Measurements from ENCODE around the gene EFCAB6.

The EFCAB6 gene

DNA sequence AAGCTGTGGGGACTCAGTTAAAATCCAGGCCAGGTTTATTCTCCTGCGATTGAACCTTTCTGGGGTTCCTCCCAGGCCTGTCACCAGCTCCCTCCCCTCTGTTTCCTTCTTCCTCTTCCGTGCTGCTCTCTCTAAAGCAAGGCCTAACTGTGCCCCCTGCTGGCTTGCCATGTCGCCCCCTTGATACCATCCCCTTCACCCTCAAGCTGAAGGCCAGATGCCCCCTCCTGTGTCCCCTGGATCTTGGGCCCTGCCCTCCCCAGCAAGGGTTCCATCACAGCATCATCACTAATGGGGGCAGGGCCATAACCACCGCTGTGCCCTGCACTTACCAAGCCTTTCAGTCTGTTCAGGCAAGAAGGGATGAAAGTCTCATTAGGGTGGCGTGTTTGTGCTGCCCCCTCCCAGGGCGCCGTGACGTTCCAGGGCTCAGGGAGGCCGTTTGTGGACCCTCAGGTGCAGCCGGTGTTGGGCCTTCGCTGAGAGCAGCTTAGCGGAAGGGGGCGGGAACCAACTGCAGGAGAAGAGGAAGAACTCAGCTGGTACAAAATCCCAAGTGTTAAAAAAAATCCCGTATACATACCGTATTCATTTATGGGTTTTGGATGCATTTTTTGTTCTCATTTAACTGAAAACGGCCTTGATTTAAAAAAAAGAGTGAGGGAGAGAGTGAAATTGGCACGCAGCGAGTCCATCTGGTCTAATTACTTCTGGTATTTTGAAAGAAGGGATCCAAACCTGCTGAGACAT lies 330.4 kb downstream of the EFCAB6 start:
- H3K27ac Mint-ChIP-seq: peak overlapping the region; percentile 81
- peaks cover 15% of the 10 kb centered on the region for H3K4me1 Mint-ChIP-seq (ENCODE audit: low read depth)
- H3K9me3 Mint-ChIP-seq: no peaks in the 10 kb centered on the region
- H3K4me3 Mint-ChIP-seq: peak overlapping the region; percentile 35
- peak; percentile 33 for DNase-seq
- H3K36me3 Mint-ChIP-seq (ENCODE audit: low read depth): no peaks in the 10 kb centered on the region
- peaks cover under 1% of the 10 kb centered on the region for H3K27me3 Mint-ChIP-seq

DNA sequence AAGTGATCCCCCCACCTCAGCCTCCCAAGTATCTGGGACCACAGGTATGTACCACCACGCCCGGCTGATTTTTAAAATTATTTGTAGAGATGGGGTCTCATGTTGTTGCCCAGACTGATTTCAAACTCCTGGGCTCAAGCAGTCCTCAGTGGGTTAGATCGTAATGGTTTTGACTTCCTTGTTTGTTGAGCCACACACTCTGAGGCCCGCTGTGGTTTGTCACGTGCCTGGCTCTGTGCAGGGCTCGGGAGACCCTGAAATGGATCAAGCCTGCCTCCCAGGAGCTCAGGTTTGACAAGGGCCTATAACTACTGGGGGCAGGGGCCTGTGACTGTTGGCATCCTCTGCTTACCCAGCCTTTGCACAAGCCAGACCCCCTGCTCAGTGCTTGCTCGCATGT lies 332.1 kb downstream of the EFCAB6 start:
- H3K4me3 Mint-ChIP-seq: no peak overlapping the region
- no peak overlapping the region for H3K27ac Mint-ChIP-seq
- H3K27me3 Mint-ChIP-seq: no peaks in the 10 kb centered on the region
- peaks cover 15% of the 10 kb centered on the region for H3K4me1 Mint-ChIP-seq (ENCODE audit: low read depth)
- H3K9me3 Mint-ChIP-seq: no peaks in the 10 kb centered on the region
- no peak for DNase-seq
- H3K36me3 Mint-ChIP-seq (ENCODE audit: low read depth): no peaks in the 10 kb centered on the region

DNA sequence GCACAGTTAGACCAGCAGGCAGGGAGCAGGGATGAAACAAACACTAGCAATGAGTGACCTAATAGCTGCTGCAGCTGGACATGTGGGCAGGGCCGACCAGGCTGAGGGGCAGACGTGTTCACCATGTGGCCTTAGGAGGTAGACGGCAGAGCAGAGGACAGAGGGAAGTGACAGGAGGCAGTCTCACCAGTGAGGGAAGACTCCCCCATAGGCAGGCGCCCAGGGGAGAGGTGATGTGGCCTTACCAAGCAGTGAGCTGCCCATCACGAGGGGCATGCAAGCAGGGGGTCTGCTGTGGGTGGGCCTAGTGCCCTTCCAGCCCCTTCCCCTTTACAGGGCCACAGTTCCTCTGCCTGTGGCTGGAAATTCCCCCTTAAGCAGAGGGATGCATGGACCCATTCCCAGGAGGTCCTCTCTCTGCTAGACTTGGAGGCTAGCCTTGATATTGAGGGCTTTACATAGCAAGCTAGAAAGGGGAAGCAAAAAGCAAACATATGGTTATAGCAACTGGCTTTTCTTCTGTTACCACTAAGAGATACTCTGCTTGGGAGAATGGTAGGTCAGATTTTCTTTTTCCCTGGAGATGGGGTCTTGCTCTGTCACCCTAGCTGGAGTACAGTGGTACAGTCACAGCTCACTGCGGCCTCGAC lies 332.7 kb downstream of the EFCAB6 start:
- H3K36me3 Mint-ChIP-seq (ENCODE audit: low read depth): no peaks in the 10 kb centered on the region
- H3K9me3 Mint-ChIP-seq: no peaks in the 10 kb centered on the region
- no peak for DNase-seq
- H3K4me1 Mint-ChIP-seq (ENCODE audit: low read depth): peaks cover 15% of the 10 kb centered on the region
- no peak overlapping the region for H3K4me3 Mint-ChIP-seq
- H3K27ac Mint-ChIP-seq: no peak overlapping the region
- peaks cover 4% of the 10 kb centered on the region for H3K27me3 Mint-ChIP-seq

Measured in activated T-cell treated with anti-CD3 and anti-CD28 coated beads, Interleukin-2, amount 50 U/mL, for 24 hours (primary cell).